B cell (primary cell): ENCODE measurements around the gene COPS7B. TPM values are rescaled to one million over a fixed set of nuclear protein-coding genes. Genes with fewer than 3 reads are reported as not detected.

ENCODE experiments used
- ATAC-seq: fragments of 200-7000 bp; cut with Tn5 transposase; one replicate; pipeline ENCODE4 v1.10.0; 2021; ENCODE audit warnings: low read depth, mild to moderate bottlenecking, moderate number of reproducible peaks, moderate library complexity
- CTCF ChIA-PET: fragments of 350-600 bp; sonication (Branson Sonifier 250); formaldehyde crosslinking; loops from one replicate; lab custom pipeline; 2021; ENCODE audit warnings: antibody characterized with exemption, inconsistent platforms; lab: Charles Lee
- POLR2A ChIA-PET: fragments of 350-600 bp; sonication (Branson Sonifier 250); formaldehyde crosslinking; loops from one replicate; lab custom pipeline; 2021; ENCODE audit warnings: antibody characterized with exemption; lab: Charles Lee
- DNase-seq: peaks from one replicate; pipeline ENCODE4 v3.0.0; 2013
- H2AFZ ChIP-seq: 2 replicates; pipeline ENCODE4 v1.6.1; 2012; ENCODE audit warnings: mild to moderate bottlenecking, low read depth, low read length; ENCODE audit not compliant: insufficient read depth, poor library complexity, severe bottlenecking
- H3K27ac ChIP-seq, 2 donors: 1 replicate in 1 of 2; 2 replicates in 1 of 2; pipeline ENCODE4 v1.5.1; 2012 to 2013; ENCODE audit warnings: low read length in 2 of 2, mild to moderate bottlenecking in 2 of 2, moderate library complexity in 1 of 2
- H3K27me3 ChIP-seq, 4 experiments: fragments of 200-600 bp in 1 of 4; sonication (generic) in 1 of 4; replicated peaks in 1 of 4; 1 replicate in 2 of 4; 2 replicates in 2 of 4; pipeline versions ENCODE4 v1.6.1 to v1.7.0; 2013 to 2016; ENCODE audit warnings: low read length in 3 of 4, mild to moderate bottlenecking in 2 of 4, mixed read lengths in 1 of 4, moderate library complexity in 1 of 4; ENCODE audit not compliant: insufficient read depth in 4 of 4, control insufficient read depth in 3 of 4; ENCODE audit errors: control extremely low read depth in 1 of 4
- H3K36me3 ChIP-seq, 2 experiments: replicated peaks in 1 of 2; 1 replicate in 1 of 2; 2 replicates in 1 of 2; pipeline versions ENCODE4 v1.6.1 to v1.7.1; 2013; ENCODE audit warnings: low read length in 1 of 2; ENCODE audit not compliant: insufficient read depth in 2 of 2, control insufficient read depth in 1 of 2; ENCODE audit errors: control extremely low read depth in 1 of 2, extremely low read depth in 1 of 2
- H3K4me1 ChIP-seq, 2 donors: fragments of 200-600 bp in 1 of 2; sonication (generic) in 1 of 2; 1 replicate in 1 of 2; 2 replicates in 1 of 2; pipeline versions ENCODE4 v1.5.1 to v1.6.1; 2013 to 2017; ENCODE audit warnings: low read length in 2 of 2; ENCODE audit not compliant: control insufficient read depth in 2 of 2, insufficient read depth in 2 of 2
- H3K4me2 ChIP-seq: replicated peaks from 2 replicates; pipeline ENCODE3; 2012; ENCODE audit warnings: mild to moderate bottlenecking, low read depth, low read length; ENCODE audit not compliant: poor library complexity, severe bottlenecking
- H3K4me3 ChIP-seq, 5 experiments: fragments of 200-600 bp in 1 of 5; sonication (generic) in 1 of 5; 1 replicate in 3 of 5; 2 replicates in 2 of 5; pipeline versions ENCODE4 v1.5.1 to v1.7.0; 2011 to 2016; ENCODE audit warnings: low read length in 4 of 5, mild to moderate bottlenecking in 4 of 5, low read depth in 2 of 5, control low read depth in 1 of 5, moderate library complexity in 1 of 5; ENCODE audit not compliant: insufficient read depth in 1 of 5; ENCODE audit errors: control extremely low read depth in 1 of 5, extremely low read depth in 1 of 5
- H3K79me2 ChIP-seq: fragments of 200-600 bp; sonication (generic); one replicate; pipeline ENCODE4 v1.6.0; 2016; ENCODE audit warnings: low read length; ENCODE audit not compliant: control insufficient read depth, insufficient read depth
- H3K9ac ChIP-seq: fragments of 200-600 bp; sonication (generic); 2 replicates; pipeline ENCODE4 v1.6.1; 2017; ENCODE audit warnings: mild to moderate bottlenecking, low read length, moderate library complexity
- H3K9me3 ChIP-seq, 3 donors: one replicate each; pipeline versions ENCODE4 v1.6.1 to v1.7.1; 2013; ENCODE audit warnings: low read length in 2 of 3; ENCODE audit not compliant: control insufficient read depth in 2 of 3, insufficient read depth in 1 of 3; ENCODE audit errors: control extremely low read depth in 1 of 3
- H4K20me1 ChIP-seq: 2 replicates; pipeline ENCODE4 v1.6.0; 2012; ENCODE audit warnings: mild to moderate bottlenecking, low read length; ENCODE audit not compliant: insufficient read depth, control insufficient read depth, poor library complexity, severe bottlenecking
- H3K27ac Mint-ChIP-seq: one replicate; pipeline ENCODE4 v1.8.0; 2021; ENCODE audit warnings: mixed read lengths
- H3K27me3 Mint-ChIP-seq: one replicate; pipeline ENCODE4 v1.8.0; 2021; ENCODE audit warnings: mixed read lengths
- H3K4me1 Mint-ChIP-seq: one replicate; pipeline ENCODE4 v1.8.0; 2021; ENCODE audit warnings: mixed read lengths
- H3K4me3 Mint-ChIP-seq: one replicate; pipeline ENCODE4 v1.8.0; 2021; ENCODE audit warnings: mixed read lengths
- H3K9me3 Mint-ChIP-seq: one replicate; pipeline ENCODE4 v1.8.0; 2022; ENCODE audit warnings: mixed read lengths; ENCODE audit not compliant: insufficient read depth
- EZH2 ChIP-seq: IDR thresholded peaks from 2 replicates; pipeline ENCODE4 v1.6.1; 2012; ENCODE audit warnings: borderline replicate concordance, low read depth, mild to moderate bottlenecking, moderate library complexity, low read length; ENCODE audit not compliant: insufficient read depth, poor library complexity, severe bottlenecking
- WGBS: methylation state at CpG from one replicate; pipeline ENCODE4 v1.1.5; 2013; ENCODE audit warnings: missing lambda C conversion rate; ENCODE audit not compliant: insufficient coverage; 5-methylcytosine and 5-hydroxymethylcytosine counted together
- intact Hi-C: fragments of 100-400 bp; cut with micrococcal nuclease; formaldehyde crosslinking; loops from one replicate; pipeline ENCODE4 v1.10.0; 2022
- polyA plus RNA-seq: library from polyadenylated mRNA; depleted of rRNA; stranded (reverse); fragments of >200 nt; gene quantifications from 2 replicates; pipeline ENCODE4 v1.2.3, GENCODE V29; 2012
- total RNA-seq, 2 donors: library from RNA; stranded (reverse); fragments of 120-200 nt in 1 of 2; gene quantifications; 1 replicate in 1 of 2; 2 replicates in 1 of 2; pipeline versions ENCODE4 v1.2.3 to v1.2.4, GENCODE V29; 2013 to 2022
- TF ChIP-seq, protein P1 (sequence below): fragments of 200-600 bp; IDR thresholded peaks from one replicate; pipeline ENCODE4 v1.8.0; 2022; ENCODE audit warnings: antibody characterized with exemption, mild to moderate bottlenecking

Gene COPS7B
- total and polyA plus RNA-seq, 2 donors (not counting 1 experiment from before 2014, with no cell fraction given): 52.7 to 70.8 TPM

DNA sequence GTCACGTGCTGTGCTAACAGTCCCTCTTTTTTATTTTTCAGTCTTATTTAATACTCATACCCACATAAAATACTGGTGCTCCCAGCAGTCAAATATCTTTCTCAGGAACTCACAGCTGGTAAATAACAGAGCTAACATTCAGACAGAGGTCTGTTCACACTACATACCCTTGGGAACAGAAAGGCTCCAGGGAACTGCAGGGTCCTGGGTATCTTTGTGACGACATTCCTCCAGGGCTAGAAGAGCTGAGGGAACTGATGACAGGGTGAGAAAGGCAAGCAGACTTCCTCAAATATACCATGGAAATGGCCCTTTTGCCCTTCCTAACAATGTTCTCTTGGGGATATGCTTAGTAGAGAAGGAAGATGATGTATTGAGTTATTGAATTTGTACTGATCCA is 24.5 kb upstream of the COPS7B start:
- no peaks in the 10 kb centered on the region for H4K20me1 ChIP-seq
- H3K4me2 ChIP-seq: no peak overlapping the region
- CTCF ChIA-PET: no interaction called here
- H3K79me2 ChIP-seq: peaks cover 25% of the 10 kb centered on the region
- WGBS: 86% methylated on average over 1 of the region's 2 CpGs
- Mint-ChIP-seq H3K27me3 (no peaks in the 10 kb centered on the region), H3K4me3 (no peak overlapping the region), H3K4me1 (peaks cover 4% of the 10 kb centered on the region), H3K27ac (no peak overlapping the region), H3K9me3 (no peaks in the 10 kb centered on the region)
- H3K4me3 ChIP-seq: no peak overlapping the region
- POLR2A ChIA-PET: interaction anchor here (0.7 kb wide), 1 partner anchor 309 kb away, joined by 14 read pairs; no protein-coding TSS in a partner anchor
- no peaks in the 10 kb centered on the region for H3K36me3 ChIP-seq
- no peak overlapping the region for H3K9ac ChIP-seq
- intact Hi-C loops: no loop called here
- no peak overlapping the region for H2AFZ ChIP-seq
- TF ChIP-seq EZH2: no peak
- TF ChIP-seq, protein P1, sequence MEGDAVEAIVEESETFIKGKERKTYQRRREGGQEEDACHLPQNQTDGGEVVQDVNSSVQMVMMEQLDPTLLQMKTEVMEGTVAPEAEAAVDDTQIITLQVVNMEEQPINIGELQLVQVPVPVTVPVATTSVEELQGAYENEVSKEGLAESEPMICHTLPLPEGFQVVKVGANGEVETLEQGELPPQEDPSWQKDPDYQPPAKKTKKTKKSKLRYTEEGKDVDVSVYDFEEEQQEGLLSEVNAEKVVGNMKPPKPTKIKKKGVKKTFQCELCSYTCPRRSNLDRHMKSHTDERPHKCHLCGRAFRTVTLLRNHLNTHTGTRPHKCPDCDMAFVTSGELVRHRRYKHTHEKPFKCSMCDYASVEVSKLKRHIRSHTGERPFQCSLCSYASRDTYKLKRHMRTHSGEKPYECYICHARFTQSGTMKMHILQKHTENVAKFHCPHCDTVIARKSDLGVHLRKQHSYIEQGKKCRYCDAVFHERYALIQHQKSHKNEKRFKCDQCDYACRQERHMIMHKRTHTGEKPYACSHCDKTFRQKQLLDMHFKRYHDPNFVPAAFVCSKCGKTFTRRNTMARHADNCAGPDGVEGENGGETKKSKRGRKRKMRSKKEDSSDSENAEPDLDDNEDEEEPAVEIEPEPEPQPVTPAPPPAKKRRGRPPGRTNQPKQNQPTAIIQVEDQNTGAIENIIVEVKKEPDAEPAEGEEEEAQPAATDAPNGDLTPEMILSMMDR: no peak
- no peaks in the 10 kb centered on the region for H3K4me1 ChIP-seq
- H3K27me3 ChIP-seq: no peaks in the 10 kb centered on the region
- no peak for ATAC-seq
- H3K27ac ChIP-seq: no peak overlapping the region
- no peaks in the 10 kb centered on the region for H3K9me3 ChIP-seq
- no peak for DNase-seq

DNA sequence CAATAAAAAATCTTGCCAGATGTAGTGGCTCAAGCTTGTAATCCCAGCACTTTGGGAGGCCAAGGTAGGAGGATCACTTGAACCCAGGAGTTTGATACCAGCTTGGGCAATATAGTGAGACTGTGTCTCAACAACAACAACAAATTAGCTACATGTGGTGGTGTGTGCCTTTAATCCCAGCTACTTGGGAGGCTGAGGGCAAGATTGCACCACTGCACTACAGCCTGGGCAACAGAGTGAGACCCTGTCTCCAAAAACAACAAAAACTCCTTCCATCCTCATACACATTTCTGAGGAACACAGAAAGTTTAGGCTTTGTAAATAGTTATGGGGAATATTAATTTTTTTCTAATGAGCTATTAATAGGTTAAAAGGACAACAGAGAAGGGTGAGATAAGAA is 22.1 kb upstream of the COPS7B start:
- no peaks in the 10 kb centered on the region for H3K4me1 ChIP-seq
- H3K9me3 Mint-ChIP-seq: no peaks in the 10 kb centered on the region
- H3K27me3 Mint-ChIP-seq: no peaks in the 10 kb centered on the region
- ATAC-seq: no peak
- H3K27ac Mint-ChIP-seq: no peak overlapping the region
- TF ChIP-seq, protein P1: no peak
- TF ChIP-seq EZH2: no peak
- no peaks in the 10 kb centered on the region for H3K27me3 ChIP-seq
- intact Hi-C loops: no loop called here
- no peak overlapping the region for H3K4me3 ChIP-seq
- H3K36me3 ChIP-seq: no peaks in the 10 kb centered on the region
- H4K20me1 ChIP-seq: no peaks in the 10 kb centered on the region
- ChIA-PET CTCF (no interaction called here), POLR2A (no interaction called here)
- H3K4me2 ChIP-seq: no peak overlapping the region
- peaks cover 5% of the 10 kb centered on the region for H3K4me1 Mint-ChIP-seq
- no peak for DNase-seq
- no peak overlapping the region for H3K9ac ChIP-seq
- H3K4me3 Mint-ChIP-seq: no peak overlapping the region
- peaks cover 33% of the 10 kb centered on the region for H3K79me2 ChIP-seq
- no peak overlapping the region for H2AFZ ChIP-seq
- no peak overlapping the region for H3K27ac ChIP-seq
- H3K9me3 ChIP-seq: no peaks in the 10 kb centered on the region
